Stimulated activated CD4-positive, alpha-beta T cell treated with anti-CD3 and anti-CD28 coated beads, Interleukin-12 subunit alpha, Interleukin-12 subunit beta, amount 100 ng/mL, for 24 hours (primary cell): ENCODE results near the gene FAM171A1.
"Not testable (repeated sequence)": the region's sequence is repeated elsewhere in the genome, so short reads cannot be mapped to it uniquely, and the experiment has no call there.

Experiments
- DNase-seq, 2 experiments: peaks; one replicate each; pipeline ENCODE4 v3.0.0-alpha.2; 2020; ENCODE audit warnings: low read depth in 2 of 2

The FAM171A1 gene

GRCh38 chr10:15370856-15371701 is at the start of gene FAM171A1:
Gene FAM171A1, minus strand, starts transcription at chr10:15371289. Its CDS starts 237 bp downstream, at chr10:15371052.
- DNase-seq = peak in 1 of 2 experiments; percentile 51

GRCh38 chr10:15420858-15421257 is 49.8 kb upstream of the FAM171A1 start:
- DNase-seq = no peak

DNA sequence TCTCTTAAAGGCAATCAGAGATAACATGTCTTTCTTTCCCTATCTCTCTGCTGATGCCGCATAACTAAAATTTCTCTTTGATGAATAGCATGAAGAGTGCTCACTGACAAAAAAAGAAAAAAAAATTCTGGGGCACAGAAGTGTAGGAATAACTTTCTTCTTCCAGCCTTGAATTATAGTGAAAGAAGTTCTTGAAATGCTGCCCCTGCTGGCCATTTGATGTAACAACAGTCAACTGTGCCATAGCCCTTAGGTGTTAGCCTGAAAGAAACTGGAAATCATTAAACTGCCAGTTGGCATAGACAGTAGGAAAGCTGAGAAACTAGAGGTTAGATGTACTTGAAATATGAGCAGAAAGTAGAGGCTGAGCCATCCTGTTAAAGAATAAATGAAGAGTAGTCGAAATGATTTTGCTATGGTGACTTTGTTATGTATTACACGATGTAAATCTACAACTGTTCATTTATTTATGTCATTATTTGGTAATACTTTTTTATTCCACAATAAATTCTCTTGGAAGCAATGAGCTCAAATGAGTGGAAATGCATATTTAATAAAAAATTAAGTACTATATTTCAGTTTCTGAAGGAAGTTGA is 48.3 kb upstream of the FAM171A1 start:
- DNase-seq = peak in 1 of 2 experiments; percentile 5

DNA sequence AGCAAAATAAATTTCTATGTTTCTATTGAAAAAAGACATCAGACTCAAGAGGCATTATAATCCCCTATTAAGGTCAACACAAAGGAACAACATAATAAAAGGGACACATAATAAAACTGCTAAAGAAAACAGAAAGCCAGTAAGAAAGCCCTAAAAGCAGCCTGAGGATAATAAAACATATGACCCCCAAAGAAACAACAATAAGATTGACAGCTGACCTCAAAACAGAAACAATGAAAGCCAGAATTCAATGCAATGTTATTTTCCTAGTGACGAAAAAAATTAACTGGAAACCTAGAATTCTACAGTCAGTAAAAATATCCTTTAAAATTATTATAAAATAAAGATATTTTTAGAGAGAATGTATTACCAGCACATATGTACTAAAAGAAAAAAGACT is 44.9 kb upstream of the FAM171A1 start:
- no peak for DNase-seq

DNA sequence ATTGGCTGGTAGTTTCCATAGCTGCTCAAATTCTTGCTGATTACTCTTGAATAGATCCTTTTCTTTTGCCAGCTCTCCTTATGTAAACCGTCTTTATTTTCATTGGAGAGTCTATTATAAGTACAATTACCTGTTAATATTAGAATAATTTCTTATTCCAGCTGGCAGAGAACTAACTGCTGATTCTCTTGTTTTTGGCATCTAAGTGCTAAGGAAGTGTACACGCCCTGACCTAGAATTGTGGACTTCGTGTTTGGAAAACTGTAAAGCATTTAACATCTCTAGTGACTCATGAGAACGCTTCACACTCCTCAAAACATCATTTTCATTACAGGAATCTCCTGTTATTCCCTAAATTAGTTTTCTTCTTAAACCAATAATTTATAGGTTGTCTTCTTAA is 39.9 kb upstream of the FAM171A1 start:
- no peak for DNase-seq

GRCh38 chr10:15409350-15409749 is 38.3 kb upstream of the FAM171A1 start:
- not testable (repeated sequence) for DNase-seq

- DNase-seq = no peak
Observed at GRCh38 chr10:15408557-15408956, 37.5 kb upstream of the FAM171A1 start.

- DNase-seq = no peak
Observed at GRCh38 chr10:15405319-15405718, 34.2 kb upstream of the FAM171A1 start.

DNA sequence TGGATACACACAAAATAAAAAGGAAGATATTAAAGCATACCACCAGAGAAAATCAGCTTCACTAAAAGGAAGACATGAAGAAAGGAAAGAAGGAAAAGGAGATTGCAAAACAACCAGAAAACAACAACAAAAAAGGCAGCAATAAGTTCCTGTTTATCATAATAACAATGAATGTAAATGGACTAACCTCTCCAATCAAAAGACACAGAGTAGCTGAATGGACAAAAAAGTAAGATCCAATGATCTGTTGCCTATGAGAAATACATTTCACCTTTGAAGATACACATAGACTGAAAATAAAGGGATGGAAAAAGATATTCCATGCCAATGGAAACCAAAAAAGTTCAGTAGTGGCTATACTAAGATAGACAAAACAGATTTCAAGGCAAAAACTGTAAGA is 30.3 kb upstream of the FAM171A1 start:
- DNase-seq = no peak

DNA sequence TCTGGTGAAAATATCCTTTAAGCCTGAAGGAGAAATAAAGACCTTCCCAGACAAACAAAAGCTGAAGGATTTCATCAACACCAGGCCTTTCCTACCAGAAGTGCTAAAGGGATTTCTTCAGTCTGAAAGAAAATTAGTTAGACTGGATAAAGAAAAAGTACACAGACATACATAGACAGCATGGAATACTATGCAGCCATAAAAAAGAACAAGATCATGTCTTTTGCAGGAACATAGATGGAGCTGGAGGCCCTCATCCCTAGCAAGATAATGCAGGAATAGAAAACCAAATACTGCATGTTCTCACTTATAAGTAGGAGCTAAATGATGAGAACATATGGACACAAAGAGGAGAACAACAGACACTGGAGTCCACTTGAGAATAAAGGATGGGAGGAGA is 29.4 kb upstream of the FAM171A1 start:
- DNase-seq = not testable (repeated sequence)

GRCh38 chr10:15399060-15399661 is 28.1 kb upstream of the FAM171A1 start:
- DNase-seq = no peak

- no peak for DNase-seq
Observed at GRCh38 chr10:15395935-15396334, 24.8 kb upstream of the FAM171A1 start.

GRCh38 chr10:15393139-15393825 is 22.2 kb upstream of the FAM171A1 start:
- DNase-seq = no peak

GRCh38 chr10:15391491-15391890 is 20.4 kb upstream of the FAM171A1 start:
- DNase-seq = no peak

DNA sequence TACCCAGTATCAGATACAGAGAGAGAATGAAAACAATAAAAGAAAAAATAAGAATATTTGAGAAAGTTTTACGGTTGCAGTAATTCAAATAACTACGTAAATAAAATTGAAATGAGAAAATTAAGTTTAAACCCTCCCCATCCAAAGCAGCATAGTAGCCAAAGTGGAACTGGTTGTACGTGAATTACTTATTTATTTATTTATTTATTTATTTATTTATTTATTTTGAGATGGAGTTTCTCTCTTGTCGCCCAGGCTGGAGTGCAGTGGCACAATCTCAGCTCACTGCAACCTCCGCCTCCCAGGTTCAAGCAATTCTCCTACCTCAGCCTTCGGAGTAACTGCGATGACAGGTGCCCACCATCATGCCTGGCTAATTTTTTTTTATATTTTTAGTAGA is 17.1 kb upstream of the FAM171A1 start:
- DNase-seq = not testable (repeated sequence)

DNA sequence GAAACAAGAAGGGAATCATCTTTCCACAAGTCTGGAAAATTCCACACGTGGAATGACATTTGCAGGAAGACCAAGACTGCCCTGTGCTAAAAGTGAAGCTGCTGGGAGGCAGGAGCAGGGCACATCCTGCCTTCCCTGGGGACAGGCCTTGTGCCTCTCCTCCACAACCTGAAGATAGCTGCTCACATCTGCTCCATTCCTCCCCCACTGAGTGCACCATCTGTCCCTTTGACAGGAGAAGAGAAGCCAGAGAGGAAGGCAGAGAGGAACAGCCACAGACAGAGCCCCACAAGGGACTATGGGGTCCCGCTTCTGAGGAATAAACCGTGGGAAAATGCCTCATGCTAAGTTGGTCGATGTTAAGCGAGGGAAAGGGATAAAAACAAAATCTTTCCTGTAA is 15.9 kb upstream of the FAM171A1 start:
- no peak for DNase-seq

DNA sequence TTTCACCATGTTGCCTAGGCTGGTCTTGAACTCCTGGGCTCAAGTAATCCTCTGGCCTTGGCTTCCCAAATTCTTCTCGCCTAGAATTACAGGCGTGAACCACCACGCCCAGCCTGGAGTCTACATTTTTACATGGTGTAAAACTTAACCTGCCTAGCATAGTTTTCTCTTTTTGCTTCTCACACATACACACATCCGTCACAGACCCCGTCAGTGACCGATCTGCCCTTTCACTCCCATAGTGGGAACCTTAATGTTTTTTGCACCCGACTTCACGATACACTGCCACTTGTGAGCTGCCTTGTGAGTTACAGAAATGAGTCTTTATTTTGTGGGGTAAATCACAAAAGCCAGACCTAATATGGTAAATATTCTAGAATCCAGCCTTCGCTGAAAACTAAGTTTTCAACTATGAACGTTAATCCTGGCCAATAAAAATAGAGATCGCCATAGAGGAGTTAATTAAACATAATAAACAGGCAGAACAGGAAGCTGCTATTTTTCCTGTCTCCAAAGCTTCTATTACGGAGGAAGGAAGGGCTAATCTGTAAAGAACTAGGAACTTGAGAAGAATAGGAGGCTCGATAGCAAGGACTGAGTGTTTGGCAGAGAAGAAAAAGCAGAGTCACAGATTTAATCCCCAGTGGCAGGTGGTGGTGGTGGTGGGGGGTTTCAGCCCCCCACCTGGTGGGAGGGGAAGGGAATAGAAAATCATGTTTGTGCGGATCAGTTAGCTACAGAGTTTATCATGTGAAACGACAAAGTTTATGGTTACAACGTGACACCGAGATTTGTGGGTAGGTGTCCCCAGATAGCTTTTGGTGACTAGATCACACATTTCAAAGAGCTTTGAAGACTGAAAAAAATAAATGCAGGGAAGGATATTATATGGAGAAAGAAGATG is 14.7 kb upstream of the FAM171A1 start:
- DNase-seq = no peak

- no peak for DNase-seq
Observed at GRCh38 chr10:15381420-15381819, 10.3 kb upstream of the FAM171A1 start.

- DNase-seq = no peak
Observed at GRCh38 chr10:15379078-15379477, 8.0 kb upstream of the FAM171A1 start.

DNA sequence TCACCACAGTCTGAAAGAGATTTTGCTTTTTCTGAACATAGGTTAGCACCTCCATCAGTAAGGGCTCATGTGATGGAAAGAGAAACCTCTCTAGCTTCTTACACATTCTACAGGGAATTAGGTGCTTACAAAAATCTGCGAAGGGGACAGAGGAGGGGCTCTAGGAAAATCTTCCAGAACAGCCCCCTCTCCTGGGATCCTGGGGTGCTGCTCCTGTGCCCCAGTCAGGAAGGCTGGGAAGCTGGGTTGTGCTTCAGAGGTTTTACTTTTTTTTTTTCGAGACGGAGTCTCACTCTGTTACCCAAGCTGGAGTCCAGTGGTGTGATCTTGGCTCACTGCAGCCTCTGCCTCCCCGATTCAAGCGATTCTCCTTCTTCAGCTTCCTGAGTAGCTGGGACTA is 7.5 kb upstream of the FAM171A1 start:
- no peak for DNase-seq

DNA sequence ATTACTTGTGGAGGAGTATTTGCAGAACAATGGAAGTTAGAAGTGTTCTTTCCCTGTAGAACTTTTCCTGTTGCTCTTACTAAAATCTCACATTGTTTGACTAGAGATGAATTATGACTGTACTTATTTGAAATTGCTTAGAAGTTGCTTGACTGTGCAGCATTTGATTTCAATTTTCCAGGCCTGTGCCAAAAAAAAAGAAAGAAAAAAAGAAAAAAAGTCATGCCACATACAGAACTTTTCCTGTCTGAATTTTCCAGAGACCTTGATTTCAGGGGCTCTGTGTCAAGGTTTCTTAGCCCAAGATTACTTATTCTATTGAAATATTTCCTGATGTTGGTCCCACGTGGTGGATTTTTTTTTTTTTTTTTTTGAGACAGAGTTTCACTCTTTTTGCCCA is 3.5 kb upstream of the FAM171A1 start:
- no peak for DNase-seq
